NOMO-1 (cell line): ENCODE data around the gene SARDH.

Source experiments
- DNase-seq, 2 experiments: peaks; one replicate each; lab custom pipeline; 2025; ENCODE audit not compliant: unreplicated experiment in 2 of 2; lab: John Stamatoyannopoulos, UW

SARDH gene

DNA sequence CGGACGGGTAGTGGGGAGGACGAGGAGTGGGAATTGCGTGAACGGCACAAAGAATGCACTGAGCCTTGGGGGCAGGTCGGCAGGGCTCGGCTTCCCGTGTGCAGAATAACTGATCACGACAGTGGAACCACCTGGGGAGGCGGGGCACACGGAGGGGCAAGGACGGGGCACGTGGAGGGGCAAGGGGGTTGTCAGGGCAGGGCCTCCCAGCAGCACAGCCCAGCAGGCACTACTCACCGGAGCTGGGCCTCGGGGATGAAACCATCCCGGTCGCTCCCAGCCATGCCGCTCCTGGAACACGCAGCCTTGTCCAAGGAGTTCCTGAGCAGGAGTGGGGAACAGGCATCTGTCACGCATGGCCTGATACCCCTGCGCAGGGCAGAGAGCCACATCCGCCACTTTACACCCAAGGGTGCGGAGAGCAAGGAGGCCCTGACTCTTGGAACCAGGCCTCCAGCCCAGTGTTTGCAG, 33.4 kb downstream of the SARDH start:
- DNase-seq: no peak

DNA sequence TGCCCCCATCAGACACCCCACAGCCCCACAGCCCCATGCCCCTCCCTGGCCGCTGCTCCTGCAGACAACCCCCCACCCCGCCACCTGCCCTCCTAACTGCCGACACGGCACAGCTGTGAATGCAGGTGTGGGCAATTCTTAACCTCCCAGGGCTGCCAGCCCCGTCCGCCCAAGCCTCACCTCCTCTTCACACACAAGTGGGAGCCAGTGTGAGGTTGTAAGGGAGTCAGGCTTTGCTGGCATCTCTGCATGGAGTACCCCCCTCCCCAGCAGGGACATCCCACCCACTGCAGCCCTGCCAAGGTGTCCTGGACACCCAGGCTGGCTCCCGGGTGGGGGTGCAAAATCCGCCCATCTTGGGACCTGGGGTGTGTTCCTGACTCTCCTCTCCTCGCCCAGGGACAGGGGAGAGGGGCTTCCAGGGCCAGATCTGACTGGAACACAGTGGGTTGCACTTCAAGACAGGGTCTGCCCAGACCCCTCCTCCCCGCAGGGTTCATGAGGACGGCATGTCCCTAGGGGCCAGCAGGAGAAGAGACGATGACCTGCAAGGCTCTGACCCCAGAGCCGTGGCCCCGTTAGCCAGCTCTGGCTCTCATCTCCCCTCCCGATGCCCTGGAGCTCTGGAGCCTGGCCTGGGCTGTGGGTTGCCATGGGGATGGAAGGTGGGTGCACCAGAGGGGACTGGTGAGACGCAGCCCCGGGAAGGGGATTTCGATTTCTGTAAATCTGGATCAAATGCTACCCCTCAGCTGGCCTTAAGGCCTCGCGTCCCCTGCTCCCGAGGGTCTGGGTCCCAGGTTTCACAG, 34.4 kb downstream of the SARDH start:
- no peak for DNase-seq

DNA sequence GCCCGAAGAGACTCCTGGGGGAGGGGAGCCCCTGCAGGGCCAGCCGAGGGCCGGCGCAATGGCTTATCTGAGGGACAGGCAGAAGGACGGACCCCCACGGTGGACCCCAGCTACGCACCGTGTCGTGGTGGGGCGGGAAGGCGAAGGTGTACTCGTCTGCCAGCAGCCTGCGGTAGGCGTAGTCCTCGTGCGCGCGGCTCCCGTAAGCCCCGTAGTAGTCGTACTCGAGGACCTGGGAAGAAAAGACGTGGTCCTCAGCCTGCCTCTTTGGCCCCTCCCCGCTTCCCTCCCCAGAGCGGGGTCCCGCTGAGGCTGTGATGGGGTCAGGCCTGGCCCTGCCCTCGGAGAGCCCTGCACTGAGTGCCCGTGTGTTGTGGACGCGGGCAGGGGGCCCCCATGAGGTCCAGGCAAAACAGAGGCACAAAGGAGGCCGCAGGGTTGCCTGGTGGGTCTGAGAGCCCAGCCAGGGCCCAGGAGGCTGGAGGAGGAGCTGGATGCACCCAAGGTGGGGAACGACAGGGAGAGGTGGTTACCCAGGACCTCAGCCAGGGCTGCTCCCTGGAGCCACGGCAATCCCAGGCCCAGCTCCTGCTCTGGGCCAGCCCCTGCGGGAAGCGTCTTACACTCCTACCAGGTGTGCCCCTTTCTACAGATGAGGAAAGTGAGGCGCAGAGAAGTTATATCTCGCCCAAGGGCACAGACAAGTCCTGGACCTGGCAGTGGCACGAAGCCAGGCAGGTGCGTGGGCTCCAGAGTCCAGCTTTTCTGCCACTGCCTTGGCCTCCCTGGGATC, 35.2 kb downstream of the SARDH start:
- no peak for DNase-seq

DNA sequence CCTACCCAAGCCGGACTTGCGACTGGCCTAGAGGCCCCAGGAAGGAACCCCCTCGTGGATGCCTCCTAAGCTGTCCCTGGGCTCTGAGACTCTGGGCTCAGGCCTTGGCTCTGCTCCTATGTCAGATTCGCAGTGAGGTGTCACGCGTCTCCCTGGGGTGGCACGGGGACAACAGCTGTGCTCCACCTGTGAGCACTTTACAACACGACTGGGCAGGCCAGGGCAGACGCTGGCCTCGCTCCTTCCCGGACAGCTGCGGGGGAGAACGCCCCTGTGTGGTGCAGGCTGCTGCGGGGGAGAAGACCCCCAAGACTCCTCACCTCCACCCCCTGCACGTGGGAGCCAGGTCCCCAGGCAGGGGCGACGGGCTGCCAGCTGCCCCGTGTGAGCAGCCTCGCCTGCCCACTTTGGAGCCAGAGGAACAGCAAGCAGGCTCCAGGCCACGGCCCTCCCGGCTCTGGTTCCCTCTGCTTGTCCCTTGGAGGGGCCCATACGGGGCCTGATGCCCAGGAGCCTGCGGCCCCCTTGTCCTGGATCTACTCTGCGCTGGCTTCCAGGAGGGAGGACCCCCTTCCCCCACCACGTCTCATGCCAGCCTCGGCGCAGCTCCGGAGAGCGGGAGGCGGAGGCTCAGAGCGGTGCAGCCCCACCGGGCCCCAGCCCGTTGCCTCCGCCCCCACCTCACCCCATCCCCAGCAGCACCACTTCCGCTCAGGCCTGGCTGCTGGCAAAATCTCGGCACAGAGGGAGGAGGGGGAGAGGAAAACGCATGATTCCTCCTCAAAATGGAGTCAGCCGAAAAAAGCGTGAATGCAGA, 36.0 kb downstream of the SARDH start:
- no peak for DNase-seq

DNA sequence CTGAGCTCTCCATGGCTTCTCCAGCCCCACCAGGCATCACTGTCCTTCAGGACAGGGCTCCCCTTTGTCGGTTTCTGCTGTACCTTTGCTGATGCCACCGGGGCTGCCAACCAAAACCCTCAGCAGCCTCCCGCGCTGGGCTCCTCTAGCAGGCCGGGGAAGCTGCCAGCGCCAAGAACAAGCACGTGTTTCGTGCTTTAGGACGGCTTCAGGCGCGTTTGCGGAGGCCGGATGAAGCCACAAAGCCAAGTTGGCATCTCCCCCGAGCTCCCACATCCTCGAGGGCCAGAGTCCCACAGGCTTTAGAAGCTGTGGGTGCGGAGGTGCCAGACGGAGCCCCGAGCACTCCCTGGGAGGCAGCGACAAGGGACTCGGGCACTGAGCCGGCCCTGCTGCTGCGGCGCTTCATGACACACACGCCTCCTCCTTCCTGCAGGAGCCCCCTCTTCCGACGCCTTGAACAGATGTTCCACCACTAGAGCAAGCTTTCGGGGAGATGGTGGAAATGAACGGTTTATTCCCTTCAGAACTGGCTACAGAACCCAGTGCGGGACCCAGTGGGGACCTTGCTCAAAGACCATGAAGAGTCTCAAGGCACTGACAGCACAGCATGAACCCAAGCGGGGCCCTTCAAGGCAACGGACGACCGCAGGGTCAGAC, 36.7 kb downstream of the SARDH start:
- DNase-seq: no peak

DNA sequence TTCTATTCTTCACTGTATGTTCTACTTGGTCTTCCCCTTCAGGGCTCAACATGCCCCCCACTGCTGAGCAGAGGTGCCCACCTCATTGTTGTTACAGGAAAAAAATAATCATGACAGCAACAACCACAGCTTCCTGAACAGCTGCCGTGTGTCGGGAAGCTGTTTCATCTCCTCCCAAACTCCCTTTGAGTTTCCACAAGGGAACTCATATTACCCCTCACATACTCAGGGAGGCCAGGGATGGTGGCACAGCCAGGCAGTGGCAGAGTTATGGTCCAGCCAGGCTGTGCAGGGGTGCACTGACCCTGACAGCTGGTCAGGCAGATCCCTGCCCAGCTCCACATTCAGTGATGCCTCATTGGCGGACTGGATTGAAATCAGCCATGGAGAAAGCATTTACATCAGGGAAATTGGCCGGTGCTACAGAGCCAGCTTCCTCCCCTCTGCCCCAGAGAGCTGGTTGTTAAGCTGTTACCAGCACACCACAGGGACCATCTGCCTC, 37.3 kb downstream of the SARDH start:
- no peak for DNase-seq

DNA sequence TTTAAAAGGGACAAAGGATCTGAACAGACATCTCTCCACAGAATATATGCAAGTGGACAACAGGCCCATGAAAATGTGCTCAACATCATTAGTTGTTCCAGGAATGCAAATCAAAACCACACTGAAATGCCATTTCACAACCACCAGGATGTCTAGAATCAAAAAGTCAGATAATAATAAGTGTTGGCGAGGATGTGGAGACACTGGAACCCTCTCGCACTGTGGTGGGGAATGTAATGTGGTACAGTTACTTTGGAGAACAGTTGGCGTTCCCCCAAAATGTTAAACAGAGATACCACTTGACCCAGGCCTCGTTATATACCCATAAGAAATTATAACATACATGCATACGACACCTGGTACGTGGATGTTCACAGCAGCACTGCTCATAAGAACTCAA, 38.6 kb downstream of the SARDH start:
- DNase-seq: no peak

DNA sequence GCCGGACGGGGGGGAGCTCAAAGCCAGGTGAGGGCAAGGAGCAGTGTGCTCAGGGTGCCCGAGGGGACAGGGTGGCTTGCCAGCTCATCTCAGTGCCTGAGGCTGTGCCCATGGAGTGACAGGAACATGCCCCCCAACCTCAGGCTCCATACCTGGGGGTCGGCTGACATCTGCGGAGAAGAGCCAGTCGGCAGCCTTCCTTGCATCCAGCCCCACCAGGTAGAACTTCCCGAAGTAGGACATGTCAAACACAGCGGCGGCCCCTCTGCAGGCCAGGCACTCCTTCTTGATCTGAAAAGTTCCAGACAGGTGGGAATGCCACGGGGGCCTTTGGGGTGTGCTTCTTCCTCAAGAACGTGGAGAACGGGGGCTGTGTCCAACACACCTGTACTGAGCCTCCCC, 42.1 kb downstream of the SARDH start:
- no peak for DNase-seq

DNA sequence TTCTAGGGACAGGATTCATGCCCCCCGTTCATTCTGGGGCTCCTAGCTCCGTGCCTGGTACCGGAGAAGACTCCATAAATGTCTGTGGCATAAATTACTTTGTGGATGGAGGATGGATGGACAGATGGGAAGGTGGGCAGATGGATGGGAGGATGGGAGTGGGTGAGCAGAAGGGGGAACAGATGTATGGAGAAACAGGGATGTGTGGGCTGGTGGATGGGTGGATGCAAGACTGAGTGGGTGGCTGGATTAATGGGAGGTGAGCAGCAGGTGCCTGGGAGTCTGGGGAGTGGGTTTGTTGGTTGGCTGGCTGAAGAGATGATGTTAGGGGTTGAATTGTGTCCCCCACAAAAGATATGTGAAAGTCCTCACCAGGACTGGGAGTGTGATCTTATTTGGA, 43.5 kb downstream of the SARDH start:
- DNase-seq: no peak

DNA sequence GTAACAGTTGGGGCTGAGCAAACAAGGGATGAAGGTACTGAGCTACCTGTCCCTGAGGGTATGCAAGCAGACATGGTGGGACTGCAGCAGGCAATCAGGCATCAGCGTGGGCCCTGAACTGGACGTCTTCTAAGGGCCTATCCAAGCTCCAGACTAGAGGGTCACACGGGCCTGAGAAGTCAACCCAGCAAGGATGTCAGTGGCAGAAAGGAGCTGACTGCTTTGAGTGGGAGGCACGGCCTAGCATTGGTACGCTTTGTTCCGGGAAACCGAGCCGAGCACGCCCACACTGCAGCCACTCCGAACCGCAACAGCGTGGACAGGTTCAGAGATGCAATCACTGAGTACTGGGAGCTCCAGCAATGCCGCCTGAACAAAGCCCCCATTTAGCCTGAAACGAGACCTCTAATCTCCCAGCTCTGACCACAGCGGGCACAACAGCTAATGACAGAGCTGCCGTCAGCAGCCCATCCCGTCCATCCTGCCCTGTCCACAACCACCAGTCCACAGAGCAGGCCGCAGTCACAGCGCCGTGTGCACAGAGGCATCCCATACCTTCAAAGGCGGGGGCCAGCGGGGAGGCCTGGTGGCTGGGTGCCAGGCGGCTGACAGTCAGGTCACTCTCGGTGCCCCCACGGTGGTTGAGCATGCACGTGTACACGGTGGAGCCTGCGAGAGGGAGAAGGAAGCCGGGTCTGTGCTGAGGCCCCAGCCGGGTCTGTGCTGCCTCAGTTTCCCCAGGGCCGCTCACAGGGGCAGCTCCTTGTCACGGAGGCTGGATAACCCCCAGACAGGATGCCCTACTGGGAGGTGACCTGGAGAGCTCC, 44.2 kb downstream of the SARDH start:
- DNase-seq: no peak

DNA sequence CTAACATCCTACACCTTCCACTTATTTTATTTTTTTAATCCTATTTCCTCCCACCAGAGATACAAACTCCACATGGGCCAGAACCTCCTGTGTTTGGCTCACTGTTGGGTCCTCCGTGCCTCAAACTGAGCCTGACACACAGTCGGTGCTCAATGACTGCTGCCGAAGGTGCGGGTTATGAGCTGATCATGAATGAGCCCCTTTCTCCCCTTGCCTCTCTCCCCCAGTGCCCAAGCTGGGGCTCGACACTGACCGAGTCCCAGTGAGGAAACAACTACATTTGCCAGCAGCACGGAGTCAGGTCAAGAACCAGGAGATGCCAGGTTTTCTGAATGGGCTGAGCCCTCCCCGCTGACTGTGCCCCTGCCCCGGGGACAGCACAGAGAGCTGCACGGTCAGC, 45.0 kb downstream of the SARDH start:
- DNase-seq: no peak

DNA sequence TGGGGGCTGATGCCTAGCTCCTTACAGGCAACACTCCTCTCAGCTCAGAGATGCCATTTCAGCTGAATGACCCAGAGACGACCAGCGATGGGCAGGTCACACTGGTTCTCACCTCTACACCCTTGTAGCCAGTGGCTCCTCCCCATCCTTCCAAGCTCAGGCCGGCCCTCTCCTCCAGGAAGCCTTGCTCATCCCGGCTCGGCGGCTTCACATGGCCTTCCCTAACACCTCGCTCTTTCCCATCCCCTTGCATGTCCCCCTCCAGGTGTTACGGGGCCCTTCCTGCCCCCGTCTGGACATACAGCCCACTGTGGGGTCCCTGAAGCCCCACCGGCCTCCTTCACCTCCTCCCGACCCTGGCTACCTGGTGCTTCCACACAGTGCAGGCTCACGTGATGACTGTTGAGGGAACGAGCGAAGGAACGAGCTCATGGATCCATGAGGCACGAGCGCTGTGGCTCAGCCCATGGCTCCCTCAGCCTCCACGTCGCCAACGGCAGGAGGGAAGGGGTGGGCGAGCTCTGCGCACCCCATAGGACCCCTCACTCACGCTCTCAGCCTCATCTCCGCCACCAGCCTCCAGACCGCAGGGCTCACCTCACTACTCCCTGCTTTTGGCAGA, 45.7 kb downstream of the SARDH start:
- no peak for DNase-seq

DNA sequence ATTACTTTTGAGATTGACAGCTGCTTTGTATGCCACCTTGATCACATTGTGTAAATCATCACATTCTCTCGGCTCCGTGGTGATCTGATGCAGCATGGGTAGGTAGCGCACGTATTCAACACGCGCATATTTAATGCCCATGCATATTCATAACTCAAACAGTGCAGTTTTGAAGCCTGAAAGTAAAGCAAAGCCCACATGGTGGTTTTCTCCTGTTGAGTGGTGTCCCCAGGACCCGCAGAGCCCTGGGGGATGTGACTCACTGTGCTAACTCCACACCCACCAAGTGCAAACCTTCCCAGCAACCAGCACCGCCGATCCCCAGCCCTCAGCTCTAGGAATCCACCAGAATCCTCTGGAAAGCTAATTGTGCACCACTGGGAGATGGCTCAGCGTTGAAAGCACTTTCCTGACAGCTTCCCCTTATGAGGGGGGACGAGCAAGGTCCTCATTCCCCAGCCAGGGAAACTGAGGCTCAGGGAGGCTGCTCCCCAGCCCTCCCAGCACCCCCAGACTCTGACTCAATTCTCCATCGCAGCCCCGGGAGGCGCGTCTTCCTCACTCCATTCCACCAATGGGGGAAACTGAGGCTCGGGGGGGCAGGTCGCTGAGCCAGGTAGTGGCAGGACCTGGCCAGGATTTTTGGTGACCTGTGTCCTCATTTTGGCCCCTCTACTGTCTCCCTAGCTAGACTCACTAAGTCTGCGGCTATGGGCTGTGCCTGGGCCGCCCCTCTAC, 46.4 kb downstream of the SARDH start:
- no peak for DNase-seq

DNA sequence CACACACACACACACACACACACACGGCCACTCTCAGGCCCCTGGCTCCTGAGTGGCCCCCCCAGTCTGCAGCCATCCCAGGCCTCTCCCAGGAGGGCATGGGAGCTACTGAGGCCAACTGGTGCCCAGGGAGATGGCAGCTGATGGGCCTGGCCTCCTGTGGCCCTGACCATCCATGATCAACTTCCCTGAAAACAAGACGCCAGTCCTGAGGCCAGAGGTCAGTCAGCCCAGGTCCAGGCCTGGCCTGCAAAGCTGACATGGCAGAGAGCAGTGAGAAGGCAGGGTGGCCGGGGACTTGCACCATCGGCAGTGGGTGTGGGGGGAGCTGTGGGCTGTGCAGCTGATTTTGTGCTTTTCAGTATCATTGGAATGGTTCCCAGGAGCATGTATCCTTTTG, 47.0 kb downstream of the SARDH start:
- DNase-seq: no peak

DNA sequence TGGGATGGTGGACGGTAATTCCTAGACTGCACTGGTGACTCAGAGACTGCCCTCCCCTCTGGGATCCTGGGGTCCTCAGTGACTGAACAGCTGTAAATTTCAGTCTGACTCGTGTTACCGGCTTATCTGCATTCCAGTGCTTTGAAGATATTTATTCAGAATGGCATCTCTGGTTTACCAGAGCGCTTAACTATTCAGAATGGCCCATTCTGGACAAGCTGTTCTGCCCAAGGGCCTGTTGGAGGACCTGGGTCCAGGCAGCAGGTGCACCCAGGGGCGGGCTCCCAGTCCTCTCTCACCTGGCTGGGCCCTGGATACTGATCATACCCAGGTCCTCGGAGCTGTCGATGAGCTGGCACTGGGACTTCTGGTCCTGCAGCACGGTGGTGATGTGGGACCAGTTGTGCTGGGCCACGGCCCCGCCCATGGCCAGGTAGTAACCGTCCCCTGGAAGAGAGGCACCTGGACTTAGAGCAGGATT, 48.0 kb downstream of the SARDH start:
- DNase-seq: no peak

DNA sequence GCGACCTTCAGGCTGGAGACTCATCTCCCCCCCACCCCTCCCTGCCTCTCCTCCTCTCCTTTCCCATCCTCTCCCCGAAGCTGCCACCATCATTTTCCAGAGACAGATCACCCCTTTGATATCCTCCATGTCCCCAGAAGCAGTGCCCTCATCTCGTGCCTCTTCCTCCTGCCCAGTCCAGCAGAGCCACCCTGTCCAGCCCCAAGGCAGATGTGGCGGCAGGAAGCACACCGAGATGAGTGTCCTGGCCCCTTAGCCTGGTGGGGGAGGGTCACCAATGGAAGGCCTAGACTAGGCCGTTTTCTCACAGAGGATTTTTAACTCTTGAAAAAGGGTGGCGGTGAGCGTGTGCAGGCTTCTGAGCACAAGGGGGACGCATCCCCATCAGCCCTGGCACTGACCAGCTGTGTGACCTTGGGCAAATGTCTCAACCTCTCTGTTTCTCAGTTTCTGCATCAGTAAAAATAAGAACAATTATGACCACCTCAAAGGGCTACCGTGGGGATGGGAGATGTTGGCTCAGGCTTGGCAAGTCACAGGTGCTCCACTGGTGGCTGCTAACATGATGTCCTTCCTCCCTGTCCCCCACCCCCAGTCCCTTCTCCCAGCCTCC, 48.9 kb downstream of the SARDH start:
- DNase-seq: no peak

DNA sequence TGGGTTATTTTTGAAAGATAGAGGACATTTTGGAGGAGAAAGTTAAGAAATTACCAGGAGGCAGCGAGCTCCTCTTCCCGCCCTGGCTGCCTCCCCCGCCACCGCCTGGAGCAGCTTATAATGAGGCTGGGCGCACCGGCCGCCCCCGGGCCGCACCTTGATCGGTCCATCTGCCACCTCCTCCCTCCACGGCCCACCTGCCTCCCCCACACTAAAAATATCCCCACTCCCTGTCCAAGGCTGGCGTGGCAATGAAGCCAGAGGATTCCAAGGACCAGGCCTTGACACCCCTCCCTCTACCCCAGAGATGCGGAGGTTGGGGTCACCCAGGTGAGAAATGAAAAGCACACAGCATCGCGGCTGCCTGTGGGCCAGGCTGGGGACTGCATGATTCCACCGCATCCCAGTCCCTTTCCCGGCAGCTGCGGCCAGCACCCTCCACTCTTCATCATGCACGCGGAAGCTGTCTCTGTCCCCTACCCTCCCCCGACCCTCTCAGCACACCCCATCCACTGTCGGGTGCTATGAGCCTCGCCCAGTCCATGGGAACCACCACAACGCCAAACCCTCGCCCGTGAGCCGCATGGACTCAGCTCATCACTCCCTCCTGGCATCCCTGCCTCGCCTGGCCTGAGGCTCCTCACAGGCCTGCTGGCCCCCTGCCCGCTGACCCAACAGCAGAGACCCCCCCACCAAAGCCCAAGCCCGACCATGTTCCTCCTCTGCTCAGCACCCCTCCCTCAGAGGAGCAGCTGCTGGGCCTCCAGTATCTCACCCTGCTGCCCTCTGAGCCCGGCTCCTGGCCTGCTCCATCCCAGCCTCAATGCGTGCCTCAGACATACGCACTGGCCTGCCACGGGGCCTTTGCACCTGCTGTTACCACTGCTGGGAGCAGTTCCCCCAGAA, 50.0 kb downstream of the SARDH start:
- no peak for DNase-seq
